K562 (cell line): ENCODE results near the gene FXYD4. TPM values are rescaled to one million over a fixed set of nuclear protein-coding genes. Genes with fewer than 3 reads are reported as not detected.

Experiments
- DDX20 ChIP-seq: fragments of 450-650 bp; IDR thresholded peaks from 2 replicates; pipeline ENCODE4 v1.6.1; 2016; ENCODE audit warnings: missing genetic modification characterization, low read depth, mild to moderate bottlenecking, missing compliant biosample characterization, moderate library complexity
- FIP1L1 ChIP-seq: fragments of 200-400 bp; formaldehyde crosslinking; IDR thresholded peaks from 2 replicates; pipeline ENCODE4 v1.6.1; 2018; ENCODE audit warnings: mild to moderate bottlenecking, low read depth, low read length; ENCODE audit not compliant: poor library complexity, severe bottlenecking
- FOXJ2 ChIP-seq: fragments of 200-800 bp; sonication (Bioruptor generic); IDR thresholded peaks from 2 replicates; pipeline ENCODE4 v1.6.1; 2016; ENCODE audit warnings: missing genetic modification characterization, missing compliant biosample characterization
- GTF2F1 ChIP-seq: IDR thresholded peaks from 2 replicates; pipeline ENCODE4 v1.6.1; 2011; ENCODE audit warnings: low read depth, low read length, improper control_type of control experiment
- HNRNPLL ChIP-seq: fragments of 200-400 bp; formaldehyde crosslinking; IDR thresholded peaks from 2 replicates; pipeline ENCODE4 v1.6.1; 2017; ENCODE audit warnings: low read length, low read depth, mild to moderate bottlenecking; ENCODE audit not compliant: poor library complexity, severe bottlenecking
- KDM4B ChIP-seq, 2 experiments: fragments of 450-650 bp in 1 of 2; sonication (generic) in 1 of 2; IDR thresholded peaks; 2 replicates each; pipeline ENCODE4 v1.6.1; 2016 to 2017; ENCODE audit warnings: borderline replicate concordance in 2 of 2, antibody characterized with exemption in 1 of 2, low read depth in 1 of 2, mild to moderate bottlenecking in 1 of 2
- KLF6 ChIP-seq: fragments of 250-450 bp; sonication (Bioruptor Pico); IDR thresholded peaks from 2 replicates; pipeline ENCODE4 v1.4.0; 2020; ENCODE audit warnings: mild to moderate bottlenecking, moderate library complexity, borderline replicate concordance
- LCOR ChIP-seq: sonication (generic); formaldehyde crosslinking; IDR thresholded peaks from 2 replicates; pipeline ENCODE4 v1.8.0; 2022; ENCODE audit warnings: mild to moderate bottlenecking, missing genetic modification reagents
- MAZ ChIP-seq, 2 experiments: fragments of 450-650 bp in 1 of 2; sonication (generic) in 1 of 2; formaldehyde crosslinking; IDR thresholded peaks in 1 of 2; conservative IDR thresholded peaks in 1 of 2; 2 replicates each; pipeline versions ENCODE4 v1.4.0 to v1.5.0; 2020; ENCODE audit warnings: mild to moderate bottlenecking in 1 of 2, missing genetic modification reagents in 1 of 2
- NR2C2 ChIP-seq, 2 experiments: fragments of 200-800 bp in 1 of 2; sonication (Bioruptor generic) in 1 of 2; sonication (generic) in 1 of 2; formaldehyde crosslinking in 1 of 2; IDR thresholded peaks; 2 replicates each; pipeline versions ENCODE4 v1.6.1 to v1.8.0; 2016 to 2022; ENCODE audit warnings: mild to moderate bottlenecking in 1 of 2, missing compliant biosample characterization in 1 of 2, missing genetic modification characterization in 1 of 2, missing genetic modification reagents in 1 of 2
- NUFIP1 ChIP-seq: fragments of 450-650 bp; IDR thresholded peaks from 2 replicates; pipeline ENCODE4 v1.6.1; 2018; ENCODE audit not compliant: partially characterized antibody
- POLR2B ChIP-seq: fragments of 450-650 bp; IDR thresholded peaks from 2 replicates; pipeline ENCODE4 v1.6.1; 2018; ENCODE audit warnings: low read depth; ENCODE audit not compliant: partially characterized antibody
- RFX1 ChIP-seq: fragments of 450-650 bp; IDR thresholded peaks from 2 replicates; pipeline ENCODE4 v1.6.1; 2016; ENCODE audit warnings: mild to moderate bottlenecking, moderate library complexity
- SMARCA4 ChIP-seq: fragments of 450-650 bp; IDR thresholded peaks from 2 replicates; pipeline ENCODE4 v1.6.1; 2016
- TBL1XR1 ChIP-seq, 2 experiments: IDR thresholded peaks; 2 replicates each; pipeline ENCODE4 v1.6.1; 2012; ENCODE audit warnings: improper control_type of control experiment in 2 of 2, low read length in 2 of 2, mild to moderate bottlenecking in 1 of 2
- ZNF408 ChIP-seq: fragments of 250-450 bp; sonication (Bioruptor Pico); IDR thresholded peaks from 2 replicates; pipeline ENCODE4 v1.4.0; 2020; ENCODE audit warnings: low read depth, mild to moderate bottlenecking, moderate library complexity
- ZNF57 ChIP-seq: fragments of 450-650 bp; formaldehyde crosslinking; IDR thresholded peaks from 2 replicates; pipeline ENCODE4 v1.4.0; 2020; ENCODE audit warnings: mild to moderate bottlenecking, moderate library complexity
- polyA plus RNA-seq, 8 experiments: library from polyadenylated mRNA; depleted of rRNA in 4 of 8; stranded (reverse) in 5 of 8; unstranded in 3 of 8; fragments of >200 nt; fragmentation: Nextera tagmentation in 2 of 8; fragmentation: Illumina TruSeq in 1 of 8; extraction: Ambion mirVana in 2 of 8; extraction: Trizol in 1 of 8; gene quantifications; 2 replicates each; pipeline versions ENCODE4 v1.2.1 to v1.2.3, GENCODE V29; 2011 to 2014; ENCODE audit warnings: inconsistent platforms in 1 of 8, missing spikeins in 1 of 8
- total RNA-seq, 7 experiments: library from RNA; depleted of rRNA in 6 of 7; stranded (reverse); fragments of >200 nt in 6 of 7; fragmentation: Illumina TruSeq in 2 of 7; extraction: Trizol in 2 of 7; gene quantifications; 2 replicates each; pipeline versions ENCODE4 v1.2.1 to v1.2.3, GENCODE V29; 2011 to 2021; ENCODE audit warnings: low replicate concordance in 1 of 7
- TF ChIP-seq, protein P1 (sequence below): fragments of 250-450 bp; sonication (Bioruptor Pico); IDR thresholded peaks from 2 replicates; pipeline ENCODE4 v1.5.0; 2020; ENCODE audit warnings: mild to moderate bottlenecking, borderline replicate concordance
- TF ChIP-seq, protein P2 (sequence below): fragments of 450-650 bp; IDR thresholded peaks from 2 replicates; pipeline ENCODE4 v1.7.1; 2018; ENCODE audit warnings: mild to moderate bottlenecking, low read depth; ENCODE audit not compliant: partially characterized antibody
- TF ChIP-seq, protein P3 (sequence below): sonication (generic); formaldehyde crosslinking; IDR thresholded peaks from 2 replicates; pipeline ENCODE4 v1.9.0; 2022; ENCODE audit warnings: mild to moderate bottlenecking, missing genetic modification reagents
- TF ChIP-seq, protein P4 (sequence below): sonication (generic); formaldehyde crosslinking; IDR thresholded peaks from 2 replicates; pipeline ENCODE4 v1.8.0; 2022; ENCODE audit warnings: missing genetic modification reagents, mild to moderate bottlenecking, borderline replicate concordance

The FXYD4 gene
- total and polyA plus RNA-seq, 9 of the 15 experiments (the other 6 are each of a cell fraction or from before 2014, with no cell fraction given), result not detected

DNA sequence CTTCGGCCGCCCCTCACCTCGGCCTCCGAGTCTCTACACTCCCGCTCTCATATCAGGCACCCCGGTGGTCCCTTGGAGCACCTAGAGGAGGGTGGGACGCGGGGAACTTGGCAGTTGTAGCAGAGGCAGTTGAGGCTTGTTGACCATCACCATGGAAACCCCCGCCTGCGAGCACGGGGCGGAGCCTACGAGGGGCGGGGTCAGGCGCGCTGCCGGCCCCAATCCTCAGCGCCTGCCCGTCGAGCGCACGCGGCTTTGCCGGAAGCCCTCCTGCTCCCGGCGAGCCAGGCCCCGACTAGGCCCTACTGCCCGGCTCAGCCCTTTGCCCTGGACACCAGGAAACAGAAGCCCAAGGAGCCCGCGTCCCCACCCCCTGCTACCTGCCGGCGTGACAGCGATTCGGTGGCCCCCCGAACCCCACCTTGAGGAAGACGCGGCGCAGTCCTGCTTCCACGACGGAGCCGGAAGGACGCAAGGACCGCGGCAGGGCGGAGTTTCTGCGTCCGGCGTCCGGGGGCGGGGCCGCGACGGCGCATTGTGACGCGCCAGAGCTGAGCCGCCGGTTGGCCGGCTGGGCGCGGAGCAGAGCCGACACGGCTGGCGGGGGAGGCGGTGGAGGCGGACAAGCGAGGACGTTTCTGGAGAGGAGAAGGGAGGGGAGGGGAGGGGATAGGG lies 37.4 kb downstream of the FXYD4 start, which contains the start of gene HNRNPF (continued):
- peak; percentile 49 for TF ChIP-seq NUFIP1
- TF ChIP-seq HNRNPLL, result peak; percentile 82
- TF ChIP-seq POLR2B, result peak; percentile 93
- TF ChIP-seq, protein P1, sequence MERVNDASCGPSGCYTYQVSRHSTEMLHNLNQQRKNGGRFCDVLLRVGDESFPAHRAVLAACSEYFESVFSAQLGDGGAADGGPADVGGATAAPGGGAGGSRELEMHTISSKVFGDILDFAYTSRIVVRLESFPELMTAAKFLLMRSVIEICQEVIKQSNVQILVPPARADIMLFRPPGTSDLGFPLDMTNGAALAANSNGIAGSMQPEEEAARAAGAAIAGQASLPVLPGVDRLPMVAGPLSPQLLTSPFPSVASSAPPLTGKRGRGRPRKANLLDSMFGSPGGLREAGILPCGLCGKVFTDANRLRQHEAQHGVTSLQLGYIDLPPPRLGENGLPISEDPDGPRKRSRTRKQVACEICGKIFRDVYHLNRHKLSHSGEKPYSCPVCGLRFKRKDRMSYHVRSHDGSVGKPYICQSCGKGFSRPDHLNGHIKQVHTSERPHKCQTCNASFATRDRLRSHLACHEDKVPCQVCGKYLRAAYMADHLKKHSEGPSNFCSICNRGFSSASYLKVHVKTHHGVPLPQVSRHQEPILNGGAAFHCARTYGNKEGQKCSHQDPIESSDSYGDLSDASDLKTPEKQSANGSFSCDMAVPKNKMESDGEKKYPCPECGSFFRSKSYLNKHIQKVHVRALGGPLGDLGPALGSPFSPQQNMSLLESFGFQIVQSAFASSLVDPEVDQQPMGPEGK (CRISPR knock-in tag), result no peak
- peak; percentile 98 for TF ChIP-seq LCOR (CRISPR knock-in tag)
- peak; percentile 77 for TF ChIP-seq GTF2F1
- TF ChIP-seq RFX1, result no peak
- TF ChIP-seq KDM4B (IDR thresholded peaks at IDR 0.05; ENCODE audit: borderline replicate concordance in 2 of 2, low read depth in 1 of 2), result no peak; a peak in 1 of 4 replicates
- TF ChIP-seq, protein P2, sequence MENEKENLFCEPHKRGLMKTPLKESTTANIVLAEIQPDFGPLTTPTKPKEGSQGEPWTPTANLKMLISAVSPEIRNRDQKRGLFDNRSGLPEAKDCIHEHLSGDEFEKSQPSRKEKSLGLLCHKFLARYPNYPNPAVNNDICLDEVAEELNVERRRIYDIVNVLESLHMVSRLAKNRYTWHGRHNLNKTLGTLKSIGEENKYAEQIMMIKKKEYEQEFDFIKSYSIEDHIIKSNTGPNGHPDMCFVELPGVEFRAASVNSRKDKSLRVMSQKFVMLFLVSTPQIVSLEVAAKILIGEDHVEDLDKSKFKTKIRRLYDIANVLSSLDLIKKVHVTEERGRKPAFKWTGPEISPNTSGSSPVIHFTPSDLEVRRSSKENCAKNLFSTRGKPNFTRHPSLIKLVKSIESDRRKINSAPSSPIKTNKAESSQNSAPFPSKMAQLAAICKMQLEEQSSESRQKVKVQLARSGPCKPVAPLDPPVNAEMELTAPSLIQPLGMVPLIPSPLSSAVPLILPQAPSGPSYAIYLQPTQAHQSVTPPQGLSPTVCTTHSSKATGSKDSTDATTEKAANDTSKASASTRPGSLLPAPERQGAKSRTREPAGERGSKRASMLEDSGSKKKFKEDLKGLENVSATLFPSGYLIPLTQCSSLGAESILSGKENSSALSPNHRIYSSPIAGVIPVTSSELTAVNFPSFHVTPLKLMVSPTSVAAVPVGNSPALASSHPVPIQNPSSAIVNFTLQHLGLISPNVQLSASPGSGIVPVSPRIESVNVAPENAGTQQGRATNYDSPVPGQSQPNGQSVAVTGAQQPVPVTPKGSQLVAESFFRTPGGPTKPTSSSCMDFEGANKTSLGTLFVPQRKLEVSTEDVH, result no peak
- no peak for TF ChIP-seq ZNF408 (CRISPR knock-in tag)
- TF ChIP-seq, protein P3, sequence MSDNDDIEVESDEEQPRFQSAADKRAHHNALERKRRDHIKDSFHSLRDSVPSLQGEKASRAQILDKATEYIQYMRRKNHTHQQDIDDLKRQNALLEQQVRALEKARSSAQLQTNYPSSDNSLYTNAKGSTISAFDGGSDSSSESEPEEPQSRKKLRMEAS (CRISPR knock-in tag), result peak; percentile 98
- TF ChIP-seq NR2C2 (CRISPR knock-in tag; IDR thresholded peaks at IDR 0.05), result no peak
- TF ChIP-seq NR2C2 (tag; IDR thresholded peaks at IDR 0.05), result peak; percentile 84
- no peak for TF ChIP-seq ZNF57
- TF ChIP-seq, protein P4, sequence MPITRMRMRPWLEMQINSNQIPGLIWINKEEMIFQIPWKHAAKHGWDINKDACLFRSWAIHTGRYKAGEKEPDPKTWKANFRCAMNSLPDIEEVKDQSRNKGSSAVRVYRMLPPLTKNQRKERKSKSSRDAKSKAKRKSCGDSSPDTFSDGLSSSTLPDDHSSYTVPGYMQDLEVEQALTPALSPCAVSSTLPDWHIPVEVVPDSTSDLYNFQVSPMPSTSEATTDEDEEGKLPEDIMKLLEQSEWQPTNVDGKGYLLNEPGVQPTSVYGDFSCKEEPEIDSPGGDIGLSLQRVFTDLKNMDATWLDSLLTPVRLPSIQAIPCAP (CRISPR knock-in tag), result no peak
- TF ChIP-seq DDX20 (tag), result no peak
- TF ChIP-seq FOXJ2 (tag), result peak; percentile 99
- no peak for TF ChIP-seq SMARCA4
- TF ChIP-seq TBL1XR1 (IDR thresholded peaks at IDR 0.05; ENCODE audit: low read length in 2 of 2), result peak in 1 of 2 experiments; percentile 0; a peak in 1 of 4 replicates
- peak; percentile 92 for TF ChIP-seq FIP1L1
- TF ChIP-seq KLF6 (CRISPR knock-in tag), result peak; percentile 85; the same call in 1 of the 2 replicates
- peak; percentile 87 to 91 for TF ChIP-seq MAZ (CRISPR knock-in tag; conservative IDR thresholded peaks at IDR 0.05 in 1 of 2, IDR thresholded peaks at IDR 0.05 in 1 of 2)
